ENCODE data around the gene SH3BP4.

The SH3BP4 gene

GRCh38 chr2:235034265-235035118 is 82.7 kb downstream of the SH3BP4 start:
- no peak for DNase-seq (ENCODE audit: extremely low read depth in 1 of 2, low read depth in 1 of 2)

DNA sequence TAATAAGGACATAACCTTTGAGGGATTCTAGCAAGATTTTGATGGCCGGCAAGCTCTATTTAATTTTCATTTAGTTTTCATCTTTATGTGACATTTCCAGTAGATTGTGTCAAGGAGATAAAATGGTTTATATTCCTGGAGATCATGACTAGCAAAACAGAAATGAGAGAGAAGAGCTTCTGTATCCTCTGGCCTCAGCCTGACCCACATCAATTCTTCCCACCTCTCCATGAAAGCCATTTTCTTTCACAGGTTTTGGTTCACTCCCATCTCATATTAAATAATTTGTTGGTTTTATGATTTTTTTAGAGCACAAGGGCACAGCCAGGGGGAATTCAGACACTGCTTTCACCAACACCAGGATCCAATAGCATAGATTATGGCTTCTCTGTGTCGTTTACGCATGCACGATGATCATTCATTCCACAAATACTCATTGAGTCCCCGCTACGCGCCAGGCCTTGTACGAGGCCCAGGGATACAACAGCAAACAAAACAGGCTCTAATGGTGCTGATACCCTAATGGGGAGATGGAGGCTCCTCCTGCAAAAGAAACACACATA is 85.9 kb downstream of the SH3BP4 start:
- no peak for DNase-seq (ENCODE audit: extremely low read depth in 1 of 2, low read depth in 1 of 2)

DNA sequence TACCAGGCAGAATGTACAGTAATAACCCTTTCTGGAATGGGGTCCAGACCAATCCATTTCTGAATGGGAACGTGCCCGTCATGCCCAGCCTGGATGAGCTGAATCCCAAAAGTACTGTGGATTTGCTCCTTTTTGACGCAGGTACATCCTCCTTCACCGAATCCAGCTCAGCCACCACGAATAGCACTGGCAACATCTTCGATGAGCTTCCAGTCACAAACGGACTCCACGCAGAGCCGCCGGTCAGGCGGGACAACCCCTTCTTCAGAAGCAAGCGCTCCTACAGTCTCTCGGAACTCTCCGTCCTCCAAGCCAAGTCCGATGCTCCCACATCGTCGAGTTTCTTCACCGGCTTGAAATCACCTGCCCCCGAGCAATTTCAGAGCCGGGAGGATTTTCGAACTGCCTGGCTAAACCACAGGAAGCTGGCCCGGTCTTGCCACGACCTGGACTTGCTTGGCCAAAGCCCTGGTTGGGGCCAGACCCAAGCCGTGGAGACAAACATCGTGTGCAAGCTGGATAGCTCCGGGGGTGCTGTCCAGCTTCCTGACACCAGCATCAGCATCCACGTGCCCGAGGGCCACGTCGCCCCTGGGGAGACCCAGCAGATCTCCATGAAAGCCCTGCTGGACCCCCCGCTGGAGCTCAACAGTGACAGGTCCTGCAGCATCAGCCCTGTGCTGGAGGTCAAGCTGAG is 89.6 kb downstream of the SH3BP4 start:
- no peak for DNase-seq (ENCODE audit: extremely low read depth in 1 of 2, low read depth in 1 of 2)

- no peak for DNase-seq (ENCODE audit: extremely low read depth in 1 of 2, low read depth in 1 of 2)
Measured at GRCh38 chr2:235041918-235042575, 90.2 kb downstream of the SH3BP4 start.

- DNase-seq (ENCODE audit: extremely low read depth in 1 of 2, low read depth in 1 of 2), result no peak
Measured at GRCh38 chr2:235042576-235043515, 91.0 kb downstream of the SH3BP4 start.

GRCh38 chr2:235043762-235044500 is 92.1 kb downstream of the SH3BP4 start:
- DNase-seq (ENCODE audit: extremely low read depth in 1 of 2, low read depth in 1 of 2), result no peak

- no peak for DNase-seq (ENCODE audit: extremely low read depth in 1 of 2, low read depth in 1 of 2)
Measured at GRCh38 chr2:235044501-235045271, 92.9 kb downstream of the SH3BP4 start.

DNA sequence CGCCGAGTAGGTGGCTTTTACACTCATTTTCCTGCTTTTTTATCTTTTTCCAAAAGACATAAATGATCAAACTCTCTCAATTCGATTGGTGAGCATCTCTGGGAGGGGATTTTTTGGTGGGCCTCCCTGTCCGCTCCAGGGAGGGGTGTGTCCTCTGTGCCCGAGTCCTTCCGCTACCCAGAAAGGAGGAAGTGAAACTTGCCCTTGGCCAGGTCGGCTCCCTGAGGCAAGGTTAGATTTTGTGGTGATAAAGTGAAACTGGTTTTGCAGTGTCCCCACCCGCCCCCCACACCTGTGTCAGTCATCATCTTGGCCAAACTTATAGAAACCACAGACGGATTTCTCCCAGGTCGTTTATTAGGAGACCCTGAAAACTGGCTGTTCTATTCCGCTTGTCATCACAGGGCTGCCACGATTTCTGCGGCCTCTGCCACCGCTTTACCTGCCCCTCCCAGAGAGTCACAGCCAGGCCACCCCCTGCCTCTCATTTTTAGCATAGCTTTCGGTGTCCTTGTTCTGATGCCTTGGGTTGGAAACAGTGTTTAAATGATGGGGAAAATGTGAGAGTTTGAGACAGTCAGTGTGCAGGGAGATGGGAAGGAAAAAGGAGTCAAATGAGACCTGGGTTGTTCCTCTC is 93.6 kb downstream of the SH3BP4 start:
- no peak for DNase-seq (ENCODE audit: extremely low read depth in 1 of 2, low read depth in 1 of 2)

- DNase-seq (ENCODE audit: extremely low read depth in 1 of 2, low read depth in 1 of 2), result no peak
Measured at GRCh38 chr2:235045973-235046343, 94.1 kb downstream of the SH3BP4 start.

DNA sequence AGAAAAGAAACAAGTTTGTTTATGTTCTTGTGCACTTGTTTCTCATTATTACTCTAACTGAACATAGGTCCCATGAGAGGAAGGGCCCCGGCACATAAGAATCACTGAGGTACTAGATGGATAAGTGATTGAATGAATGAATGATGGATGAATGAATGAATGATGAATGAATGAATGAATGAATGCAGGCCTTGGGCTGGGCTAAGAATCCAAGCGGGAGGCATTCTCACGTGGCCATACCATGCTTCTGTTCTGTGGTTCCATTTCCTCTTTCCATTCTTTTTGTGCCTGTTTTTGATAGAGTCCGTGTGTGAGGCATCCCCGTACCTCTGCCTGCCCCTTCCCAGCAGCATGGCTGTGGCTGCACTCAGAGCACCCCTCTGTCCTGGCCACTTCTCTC is 94.8 kb downstream of the SH3BP4 start:
- DNase-seq (ENCODE audit: extremely low read depth in 1 of 2, low read depth in 1 of 2), result no peak

DNA sequence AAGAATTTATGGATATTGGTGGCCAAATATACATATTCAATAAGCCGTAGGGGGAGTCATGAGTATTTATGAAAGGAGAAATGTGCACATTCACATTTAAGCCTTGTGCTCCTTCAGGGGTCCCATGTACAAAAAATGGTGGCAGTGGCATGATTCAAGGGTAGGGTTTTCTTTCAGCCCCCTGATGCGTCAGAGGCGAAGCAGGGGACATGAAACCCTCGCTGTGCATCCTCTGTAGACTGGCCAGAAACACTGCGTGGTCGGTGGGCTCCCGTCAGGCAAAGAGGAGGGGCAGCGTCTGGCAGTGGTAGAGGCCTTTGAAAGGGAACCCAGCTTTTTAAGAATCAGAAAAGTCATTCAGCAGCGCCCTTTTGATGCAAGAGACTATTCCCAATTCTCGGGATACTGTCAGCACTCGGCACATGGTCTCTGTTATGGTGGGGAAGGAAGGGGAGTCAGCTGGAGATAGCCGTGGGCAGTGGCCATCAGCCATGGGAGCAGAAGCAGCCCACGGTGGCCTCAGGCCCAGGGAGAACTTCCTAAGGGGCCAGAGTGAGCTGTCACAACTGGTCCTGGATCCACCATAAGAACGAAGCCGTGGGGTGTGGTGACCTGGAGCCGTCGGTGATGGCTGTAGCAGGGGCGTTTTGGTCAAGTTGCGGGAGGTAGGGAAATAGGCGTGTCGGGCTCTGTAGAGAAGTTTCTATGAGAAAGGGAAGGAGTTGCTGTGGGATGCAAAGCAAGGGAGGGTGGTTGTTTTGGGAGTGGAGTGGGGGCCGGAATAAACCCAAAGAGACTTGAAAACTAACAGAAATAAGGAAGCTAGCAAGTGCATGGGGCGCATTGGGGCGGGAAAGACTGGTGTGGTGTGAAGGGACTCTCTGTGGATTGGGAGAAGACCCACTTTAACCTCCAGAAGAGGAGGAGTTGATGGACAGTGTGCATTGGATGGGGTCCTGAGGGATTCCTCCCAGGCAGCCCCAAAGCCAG is 95.6 kb downstream of the SH3BP4 start:
- no peak for DNase-seq (ENCODE audit: extremely low read depth in 1 of 2, low read depth in 1 of 2)

DNA sequence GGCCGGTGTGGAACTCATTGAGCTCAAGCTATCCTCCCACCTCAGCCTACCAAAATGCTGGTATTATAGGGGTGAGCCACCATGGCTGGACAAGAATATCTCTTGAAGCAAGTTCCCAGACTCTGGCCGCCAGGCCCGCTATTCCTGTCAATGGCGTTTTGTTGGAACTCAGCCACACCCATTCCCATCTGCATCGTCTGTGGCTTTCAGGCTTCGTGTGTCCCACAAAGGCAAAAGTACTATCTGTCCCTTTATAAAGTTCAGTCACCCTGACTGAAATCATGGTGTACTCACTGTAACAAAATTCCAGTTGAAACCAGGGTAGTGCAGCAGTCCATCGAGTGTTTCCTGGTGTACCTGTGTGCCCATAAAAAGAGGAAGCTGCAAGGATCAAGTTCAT is 96.7 kb downstream of the SH3BP4 start:
- DNase-seq (ENCODE audit: extremely low read depth in 1 of 2, low read depth in 1 of 2), result no peak

DNA sequence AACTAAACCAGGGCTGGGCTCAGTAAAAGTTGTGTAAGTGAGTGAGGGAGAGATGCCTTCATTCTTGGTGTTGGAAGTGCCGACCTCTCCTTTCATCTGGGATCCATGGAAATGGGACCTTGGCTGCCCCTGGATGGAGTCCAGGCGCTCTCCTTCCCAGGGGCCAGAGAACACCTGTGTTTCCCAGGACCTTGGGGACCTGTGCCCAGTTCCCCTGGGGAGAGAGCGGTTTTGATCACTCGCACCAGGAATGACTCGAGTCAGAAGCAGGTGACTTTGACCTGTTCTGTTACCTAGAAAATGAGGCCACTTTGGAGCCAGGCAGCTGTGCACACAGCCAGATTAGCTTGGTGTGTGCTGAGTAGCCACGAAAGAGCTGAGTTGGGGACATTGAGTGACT is 97.3 kb downstream of the SH3BP4 start:
- DNase-seq (ENCODE audit: extremely low read depth in 1 of 2, low read depth in 1 of 2), result no peak

- no peak for DNase-seq (ENCODE audit: extremely low read depth in 1 of 2, low read depth in 1 of 2)
Measured at GRCh38 chr2:235049719-235050118, 97.9 kb downstream of the SH3BP4 start.

- DNase-seq (ENCODE audit: extremely low read depth in 1 of 2, low read depth in 1 of 2), result no peak
Measured at GRCh38 chr2:235050980-235051351, 99.1 kb downstream of the SH3BP4 start.

- no peak for DNase-seq (ENCODE audit: extremely low read depth in 1 of 2, low read depth in 1 of 2)
Measured at GRCh38 chr2:235051436-235052260, 99.8 kb downstream of the SH3BP4 start.

Data from activated CD8-positive, alpha-beta memory T cell treated with anti-CD3 and anti-CD28 coated beads for 1 hour (primary cell).